Fibroblast of villous mesenchyme (primary cell): Measurements from ENCODE around the gene LRCH1. TPM values are rescaled to one million over a fixed set of nuclear protein-coding genes. Genes with fewer than 3 reads are reported as not detected.
"Not testable (repeated sequence)": the region's sequence is repeated elsewhere in the genome, so short reads cannot be mapped to it uniquely, and the experiment has no call there.

Experiments used
- DNase-seq: peaks from one replicate; pipeline ENCODE4 v3.0.0-alpha.2; 2010; ENCODE audit warnings: low read depth
- H3K4me3 ChIP-seq: 2 replicates; pipeline ENCODE4 v1.5.1; 2011; ENCODE audit warnings: low read depth, mild to moderate bottlenecking, low read length
- CTCF ChIP-seq: IDR thresholded peaks from 2 replicates; pipeline ENCODE4 v1.5.1; 2012; ENCODE audit warnings: low read depth, mild to moderate bottlenecking, low read length; ENCODE audit not compliant: insufficient read depth
- total RNA-seq: library from RNA; depleted of rRNA; stranded (reverse); fragments of >200 nt; gene quantifications from 2 replicates; pipeline ENCODE4 v1.2.3, GENCODE V29; 2012

Gene LRCH1
- total RNA-seq, 1 donor = 9.1 TPM

GRCh38 chr13:46753137-46753536 lies 200.2 kb downstream of the LRCH1 start:
- no peak for DNase-seq
- TF ChIP-seq CTCF = no peak
- no peak overlapping the region for H3K4me3 ChIP-seq

GRCh38 chr13:46753917-46754316 lies 200.9 kb downstream of the LRCH1 start:
- no peak for DNase-seq
- no peak for TF ChIP-seq CTCF
- H3K4me3 ChIP-seq = no peak overlapping the region

- no peak overlapping the region for H3K4me3 ChIP-seq
- no peak for DNase-seq
- no peak for TF ChIP-seq CTCF
Observed at GRCh38 chr13:46754812-46755211, 201.8 kb downstream of the LRCH1 start.

GRCh38 chr13:46755508-46755907 lies 202.5 kb downstream of the LRCH1 start:
- DNase-seq, H3K4me3 ChIP-seq: not testable (repeated sequence)

GRCh38 chr13:46756977-46757376 lies 204.0 kb downstream of the LRCH1 start:
- peak; percentile 81 for DNase-seq
- H3K4me3 ChIP-seq = no peak overlapping the region

GRCh38 chr13:46757640-46758039 lies 204.7 kb downstream of the LRCH1 start:
- DNase-seq = no peak
- TF ChIP-seq CTCF = no peak

More at GRCh38 chr13:46756977-46757376, 204.0 kb downstream of the LRCH1 start:
- no peak for TF ChIP-seq CTCF

GRCh38 chr13:46759846-46760245 lies 206.9 kb downstream of the LRCH1 start:
- TF ChIP-seq CTCF = no peak
- no peak for DNase-seq
- no peak overlapping the region for H3K4me3 ChIP-seq

More at GRCh38 chr13:46757640-46758039, 204.7 kb downstream of the LRCH1 start:
- no peak overlapping the region for H3K4me3 ChIP-seq
